Measurements from ENCODE around the gene FAM241A. TPM values are rescaled to one million over a fixed set of nuclear protein-coding genes. Genes with fewer than 3 reads are reported as not detected.
"Not testable (repeated sequence)": the region's sequence is repeated elsewhere in the genome, so short reads cannot be mapped to it uniquely, and the experiment has no call there.

Gene FAM241A
- polyA plus RNA-seq, 3 donors: 1.8 to 5.5 (median 4.8) TPM

- Histone ChIP-seq H3K9me3 (replicated peaks in 1 of 2; ENCODE audit: control insufficient read depth in 1 of 2, insufficient read depth in 1 of 2, low read length in 2 of 2) (no peaks in the 10 kb centered on the region), H3K79me2 (ENCODE audit: insufficient read depth, low read length) (peaks cover 8% of the 10 kb centered on the region), H3K27ac (ENCODE audit: low read depth in 1 of 2, low read length in 2 of 2) (no peak overlapping the region), H4K20me1 (ENCODE audit: insufficient read depth, low read length) (no peaks in the 10 kb centered on the region), H3K4me3 (replicated peaks in 1 of 3; ENCODE audit: low read depth in 2 of 3, low read length in 3 of 3) (no peak overlapping the region), H3K4me1 (ENCODE audit: control insufficient read depth in 1 of 2, insufficient read depth in 2 of 2, low read length in 2 of 2) (peaks cover 0 to 4% of the 10 kb centered on the region in 2 donors), H3K4me2 (replicated peaks; ENCODE audit: extremely low read depth, low read length, poor library complexity, severe bottlenecking) (no peak overlapping the region), H2AFZ (ENCODE audit: insufficient read depth, low read depth, low read length, poor library complexity, severe bottlenecking) (no peak overlapping the region), H3K36me3 (replicated peaks in 1 of 2; ENCODE audit: control insufficient read depth in 1 of 2, insufficient read depth in 2 of 2, low read length in 2 of 2) (peaks cover 4% of the 10 kb centered on the region in 2 donors), H3K9ac (ENCODE audit: insufficient read depth, low read length, poor library complexity, severe bottlenecking) (no peak overlapping the region), H3K27me3 (ENCODE audit: control insufficient read depth in 2 of 2, insufficient read depth in 2 of 2, low read length in 2 of 2) (no peaks in the 10 kb centered on the region)
- peaks cover 6 to 22% of the 10 kb centered on the region in 2 donors for H3K36me3 Mint-ChIP-seq
- H3K27ac Mint-ChIP-seq: no peak overlapping the region
- intact Hi-C loops (cut with micrococcal nuclease): no loop called here
- no CpG with 5 or more reads among the region's 4 CpGs for WGBS (ENCODE audit: insufficient coverage)
- peaks cover 11% of the 10 kb centered on the region for H3K4me1 Mint-ChIP-seq
- DNase-seq: no peak
- no peaks in the 10 kb centered on the region for H3K9me3 Mint-ChIP-seq
- H3K27me3 Mint-ChIP-seq (ENCODE audit: low read depth in 3 of 3): no peaks in the 10 kb centered on the region
- TF ChIP-seq, protein P1, sequence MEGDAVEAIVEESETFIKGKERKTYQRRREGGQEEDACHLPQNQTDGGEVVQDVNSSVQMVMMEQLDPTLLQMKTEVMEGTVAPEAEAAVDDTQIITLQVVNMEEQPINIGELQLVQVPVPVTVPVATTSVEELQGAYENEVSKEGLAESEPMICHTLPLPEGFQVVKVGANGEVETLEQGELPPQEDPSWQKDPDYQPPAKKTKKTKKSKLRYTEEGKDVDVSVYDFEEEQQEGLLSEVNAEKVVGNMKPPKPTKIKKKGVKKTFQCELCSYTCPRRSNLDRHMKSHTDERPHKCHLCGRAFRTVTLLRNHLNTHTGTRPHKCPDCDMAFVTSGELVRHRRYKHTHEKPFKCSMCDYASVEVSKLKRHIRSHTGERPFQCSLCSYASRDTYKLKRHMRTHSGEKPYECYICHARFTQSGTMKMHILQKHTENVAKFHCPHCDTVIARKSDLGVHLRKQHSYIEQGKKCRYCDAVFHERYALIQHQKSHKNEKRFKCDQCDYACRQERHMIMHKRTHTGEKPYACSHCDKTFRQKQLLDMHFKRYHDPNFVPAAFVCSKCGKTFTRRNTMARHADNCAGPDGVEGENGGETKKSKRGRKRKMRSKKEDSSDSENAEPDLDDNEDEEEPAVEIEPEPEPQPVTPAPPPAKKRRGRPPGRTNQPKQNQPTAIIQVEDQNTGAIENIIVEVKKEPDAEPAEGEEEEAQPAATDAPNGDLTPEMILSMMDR (IDR thresholded peaks at IDR 0.05): no peak
- H3K4me3 Mint-ChIP-seq: no peak overlapping the region
Observed at GRCh38 chr4:112175840-112176239, 30.6 kb downstream of the FAM241A start.

DNA sequence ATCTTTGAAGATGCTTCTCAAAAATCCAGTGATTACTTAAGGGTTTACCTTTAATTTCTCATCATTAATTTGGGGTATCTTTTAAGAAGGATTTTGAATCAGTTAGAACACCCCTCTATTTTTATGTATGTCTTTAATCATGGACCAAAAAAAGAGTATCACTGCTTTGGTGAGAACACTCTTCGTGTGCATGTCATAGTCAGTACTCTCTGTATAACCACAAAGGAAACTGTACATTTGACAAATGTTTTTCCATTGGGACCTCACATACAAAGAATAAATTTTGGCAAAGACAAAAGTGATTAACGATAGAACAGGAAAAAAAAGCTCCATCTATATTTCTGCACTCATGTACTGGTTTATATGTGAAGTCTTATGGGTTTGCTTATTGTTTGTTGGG lies 31.3 kb downstream of the FAM241A start:
- no peak for DNase-seq
- no peak overlapping the region for H3K4me2 ChIP-seq (replicated peaks; ENCODE audit: extremely low read depth, low read length, poor library complexity, severe bottlenecking)
- H3K4me1 ChIP-seq (ENCODE audit: control insufficient read depth in 1 of 2, insufficient read depth in 2 of 2, low read length in 2 of 2): peaks cover 0 to 4% of the 10 kb centered on the region in 2 donors
- Mint-ChIP-seq H3K27me3 (ENCODE audit: low read depth in 3 of 3) (no peaks in the 10 kb centered on the region), H3K4me1 (peaks cover 11% of the 10 kb centered on the region), H3K36me3 (peaks cover 12 to 22% of the 10 kb centered on the region in 2 donors), H3K4me3 (no peak overlapping the region), H3K9me3 (no peaks in the 10 kb centered on the region), H3K27ac (no peak overlapping the region)
- H3K27ac ChIP-seq (ENCODE audit: low read depth in 1 of 2, low read length in 2 of 2): no peak overlapping the region
- peaks cover 4% of the 10 kb centered on the region in 2 donors for H3K36me3 ChIP-seq (replicated peaks in 1 of 2; ENCODE audit: control insufficient read depth in 1 of 2, insufficient read depth in 2 of 2, low read length in 2 of 2)
- no peak overlapping the region for H2AFZ ChIP-seq (ENCODE audit: insufficient read depth, low read depth, low read length, poor library complexity, severe bottlenecking)
- H3K79me2 ChIP-seq (ENCODE audit: insufficient read depth, low read length): peaks cover 3% of the 10 kb centered on the region
- TF ChIP-seq, protein P1 (IDR thresholded peaks at IDR 0.05): no peak
- no CpG with 5 or more reads among the region's 2 CpGs for WGBS (ENCODE audit: insufficient coverage)
- H3K9ac ChIP-seq (ENCODE audit: insufficient read depth, low read length, poor library complexity, severe bottlenecking): no peak overlapping the region
- intact Hi-C loops (cut with micrococcal nuclease): no loop called here
- H3K9me3 ChIP-seq (replicated peaks in 1 of 2; ENCODE audit: control insufficient read depth in 1 of 2, insufficient read depth in 1 of 2, low read length in 2 of 2): no peaks in the 10 kb centered on the region
- no peaks in the 10 kb centered on the region for H4K20me1 ChIP-seq (ENCODE audit: insufficient read depth, low read length)
- no peaks in the 10 kb centered on the region for H3K27me3 ChIP-seq (ENCODE audit: control insufficient read depth in 2 of 2, insufficient read depth in 2 of 2, low read length in 2 of 2)
- no peak overlapping the region for H3K4me3 ChIP-seq (replicated peaks in 1 of 3; ENCODE audit: low read depth in 2 of 3, low read length in 3 of 3)

- not testable (repeated sequence) for H3K4me3 Mint-ChIP-seq
Observed at GRCh38 chr4:112178741-112179140, 33.5 kb downstream of the FAM241A start.

More at GRCh38 chr4:112178741-112179140, 33.5 kb downstream of the FAM241A start:
- 100% methylated on average over 1 of the region's 3 CpGs for WGBS (ENCODE audit: insufficient coverage)
- Mint-ChIP-seq H3K36me3 (peaks cover 16 to 23% of the 10 kb centered on the region in 2 donors), H3K4me1 (peaks cover 20% of the 10 kb centered on the region)
- DNase-seq; H3K9ac ChIP-seq (ENCODE audit: insufficient read depth, low read length, poor library complexity, severe bottlenecking); intact Hi-C loops (cut with micrococcal nuclease); H3K9me3 ChIP-seq (replicated peaks in 1 of 2; ENCODE audit: control insufficient read depth in 1 of 2, insufficient read depth in 1 of 2, low read length in 2 of 2); H3K27ac Mint-ChIP-seq; H3K79me2 ChIP-seq (ENCODE audit: insufficient read depth, low read length); H3K27me3 Mint-ChIP-seq (ENCODE audit: low read depth in 3 of 3); H4K20me1 ChIP-seq (ENCODE audit: insufficient read depth, low read length); H3K4me3 ChIP-seq (replicated peaks in 1 of 3; ENCODE audit: low read depth in 2 of 3, low read length in 3 of 3); H3K9me3 Mint-ChIP-seq; H3K27me3 ChIP-seq (ENCODE audit: control insufficient read depth in 2 of 2, insufficient read depth in 2 of 2, low read length in 2 of 2); H3K36me3 ChIP-seq (replicated peaks in 1 of 2; ENCODE audit: control insufficient read depth in 1 of 2, insufficient read depth in 2 of 2, low read length in 2 of 2); H2AFZ ChIP-seq (ENCODE audit: insufficient read depth, low read depth, low read length, poor library complexity, severe bottlenecking); H3K27ac ChIP-seq (ENCODE audit: low read depth in 1 of 2, low read length in 2 of 2); H3K4me2 ChIP-seq (replicated peaks; ENCODE audit: extremely low read depth, low read length, poor library complexity, severe bottlenecking): not testable (repeated sequence)
- peaks cover 3 to 13% of the 10 kb centered on the region in 2 donors for H3K4me1 ChIP-seq (ENCODE audit: control insufficient read depth in 1 of 2, insufficient read depth in 2 of 2, low read length in 2 of 2)

Measured in CD14-positive monocyte (primary cell).